Vagina (tissue), 2 donors: ENCODE data around the gene LRRC51. TPM values are rescaled to one million over a fixed set of nuclear protein-coding genes. Genes with fewer than 3 reads are reported as not detected.
A peak's percentile ranks its signal among the peaks of the same experiment; 100 is the strongest.

Source experiments
- DNase-seq, 2 donors: peaks; one replicate each; pipeline ENCODE4 v3.0.0-alpha.2; 2017; ENCODE audit errors: extremely low spot score in 2 of 2
- H3K27ac ChIP-seq: fragments of 200-600 bp; sonication (generic); one replicate; pipeline ENCODE4 v1.5.1; 2019
- H3K27me3 ChIP-seq: fragments of 200-600 bp; sonication (generic); one replicate; pipeline ENCODE4 v1.5.1; 2019
- H3K36me3 ChIP-seq, 2 donors: fragments of 200-600 bp; sonication (generic); one replicate each; pipeline ENCODE4 v1.5.1; 2017 to 2019
- H3K4me1 ChIP-seq: fragments of 200-600 bp; sonication (generic); one replicate; pipeline ENCODE4 v1.5.1; 2019
- H3K4me3 ChIP-seq, 2 donors: fragments of 200-600 bp; sonication (generic); 1 replicate in 1 of 2; 2 replicates in 1 of 2; pipeline ENCODE4 v1.5.1; 2016 to 2019
- H3K9me3 ChIP-seq: fragments of 200-600 bp; sonication (generic); one replicate; pipeline ENCODE4 v1.5.1; 2019
- POLR2A ChIP-seq, 2 donors: fragments of 450-650 bp; IDR thresholded peaks; one replicate each; pipeline ENCODE4 v1.6.1; 2017; ENCODE audit warnings: antibody characterized with exemption in 2 of 2, mild to moderate bottlenecking in 2 of 2, moderate library complexity in 2 of 2
- POLR2AphosphoS5 ChIP-seq, 2 donors: sonication (generic); formaldehyde crosslinking; IDR thresholded peaks; one replicate each; pipeline ENCODE4 v1.9.0; 2017; ENCODE audit warnings: antibody characterized with exemption in 2 of 2, mild to moderate bottlenecking in 2 of 2, low read depth in 1 of 2; ENCODE audit not compliant: insufficient read depth in 1 of 2
- intact Hi-C: fragments of 100-400 bp; cut with DNase I; formaldehyde crosslinking; loops from one replicate; pipeline ENCODE4 v1.15.1; 2023
- total RNA-seq: library from RNA; depleted of rRNA; stranded (reverse); fragments of >200 nt; gene quantifications from one replicate; pipeline ENCODE4 v1.2.3, GENCODE V29; 2016
- TF ChIP-seq, protein P1 (sequence below), 3 experiments: fragments of 450-650 bp in 2 of 3; fragments of 200-600 bp in 1 of 3; sonication (generic) in 1 of 3; IDR thresholded peaks; one replicate each; pipeline ENCODE4 v1.5.1; 2017 to 2019; ENCODE audit warnings: antibody characterized with exemption in 3 of 3, mild to moderate bottlenecking in 2 of 3, moderate library complexity in 2 of 3

Gene LRRC51
- total RNA-seq, 1 donor from 2014 or later, result 5.6 TPM

DNA sequence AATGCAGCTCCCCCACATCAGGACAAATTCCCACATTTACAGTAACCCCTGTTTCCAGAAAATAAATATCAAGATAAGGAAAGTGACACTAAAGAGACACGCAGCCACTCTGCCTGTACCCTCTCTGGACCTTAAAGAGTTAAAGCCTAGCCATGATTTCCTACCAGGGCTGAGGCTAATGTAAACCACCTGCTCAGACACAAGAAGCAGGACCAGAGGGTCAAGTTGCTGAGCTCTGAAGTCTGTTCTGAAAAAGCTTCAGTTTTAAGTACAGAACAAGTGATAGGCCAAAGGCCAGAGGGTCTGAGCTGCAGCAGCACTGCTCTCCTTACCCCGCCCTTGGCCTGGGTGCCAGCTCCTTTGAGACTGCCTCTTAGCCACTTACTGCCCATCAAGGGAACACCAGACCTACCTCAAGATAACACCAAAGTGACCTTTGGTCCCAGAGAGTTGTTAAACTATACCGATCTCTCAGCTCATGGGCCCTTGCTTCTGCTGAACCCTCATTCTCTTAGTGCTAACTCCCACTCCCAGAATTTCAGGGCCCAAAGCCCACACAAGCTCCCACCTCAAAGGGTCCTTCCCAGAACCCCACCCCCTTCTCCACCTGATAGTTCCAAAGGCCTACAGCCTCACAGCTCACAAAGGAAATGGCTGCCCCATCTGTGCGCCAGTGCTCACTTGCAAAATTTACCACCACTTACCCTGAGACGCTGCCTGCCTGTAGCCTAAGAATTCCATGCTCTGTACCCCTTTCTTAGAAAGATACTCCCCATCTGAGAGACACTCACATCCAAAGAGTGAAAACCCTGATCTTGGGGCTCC lies 41.4 kb upstream of the LRRC51 start:
- Histone ChIP-seq H3K4me1 (peaks cover 75% of the 10 kb centered on the region), H3K4me3 (peak overlapping the region; percentile 65 to 68), H3K9me3 (no peaks in the 10 kb centered on the region), H3K36me3 (peaks cover 3 to 13% of the 10 kb centered on the region in 2 donors), H3K27ac (peak overlapping the region; percentile 96), H3K27me3 (no peaks in the 10 kb centered on the region)
- intact Hi-C loops, result no loop called here
- no peak for DNase-seq
- no peak for TF ChIP-seq POLR2A (IDR thresholded peaks at IDR 0.05)
- no peak for TF ChIP-seq POLR2AphosphoS5 (IDR thresholded peaks at IDR 0.05; ENCODE audit: insufficient read depth in 1 of 2, low read depth in 1 of 2)
- TF ChIP-seq, protein P1, sequence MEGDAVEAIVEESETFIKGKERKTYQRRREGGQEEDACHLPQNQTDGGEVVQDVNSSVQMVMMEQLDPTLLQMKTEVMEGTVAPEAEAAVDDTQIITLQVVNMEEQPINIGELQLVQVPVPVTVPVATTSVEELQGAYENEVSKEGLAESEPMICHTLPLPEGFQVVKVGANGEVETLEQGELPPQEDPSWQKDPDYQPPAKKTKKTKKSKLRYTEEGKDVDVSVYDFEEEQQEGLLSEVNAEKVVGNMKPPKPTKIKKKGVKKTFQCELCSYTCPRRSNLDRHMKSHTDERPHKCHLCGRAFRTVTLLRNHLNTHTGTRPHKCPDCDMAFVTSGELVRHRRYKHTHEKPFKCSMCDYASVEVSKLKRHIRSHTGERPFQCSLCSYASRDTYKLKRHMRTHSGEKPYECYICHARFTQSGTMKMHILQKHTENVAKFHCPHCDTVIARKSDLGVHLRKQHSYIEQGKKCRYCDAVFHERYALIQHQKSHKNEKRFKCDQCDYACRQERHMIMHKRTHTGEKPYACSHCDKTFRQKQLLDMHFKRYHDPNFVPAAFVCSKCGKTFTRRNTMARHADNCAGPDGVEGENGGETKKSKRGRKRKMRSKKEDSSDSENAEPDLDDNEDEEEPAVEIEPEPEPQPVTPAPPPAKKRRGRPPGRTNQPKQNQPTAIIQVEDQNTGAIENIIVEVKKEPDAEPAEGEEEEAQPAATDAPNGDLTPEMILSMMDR (IDR thresholded peaks at IDR 0.05), result no peak

DNA sequence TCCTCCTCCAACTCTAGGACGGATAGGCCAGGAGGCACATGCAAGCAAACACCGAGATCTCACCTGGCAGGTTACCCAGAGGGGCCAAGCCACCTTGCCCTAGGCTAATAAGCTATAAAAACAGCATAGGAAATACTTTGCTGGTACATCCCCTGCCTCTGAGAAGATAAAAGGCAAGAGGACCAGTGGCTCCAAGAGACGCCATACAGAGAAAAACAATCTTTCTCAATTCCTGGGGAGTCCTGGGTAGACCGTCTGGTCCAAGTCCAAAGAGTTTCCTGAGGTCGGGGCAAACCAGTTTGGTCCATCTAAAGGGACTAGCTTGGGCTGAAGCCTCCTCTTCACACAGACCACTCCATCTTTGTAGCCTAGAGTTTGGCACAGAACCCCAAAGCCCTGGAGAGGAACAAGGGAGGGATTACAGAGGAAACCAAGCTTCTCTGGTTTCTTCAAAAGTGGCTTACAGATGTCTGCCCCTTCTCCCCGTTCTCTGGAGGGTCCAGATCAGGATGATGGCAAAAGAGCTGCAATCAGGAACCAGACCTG lies 40.7 kb upstream of the LRRC51 start:
- H3K4me3 ChIP-seq, result peak overlapping the region; percentile 65 to 68
- no peaks in the 10 kb centered on the region for H3K9me3 ChIP-seq
- peak overlapping the region; percentile 96 for H3K27ac ChIP-seq
- intact Hi-C loops, result loop anchor here (2.0 kb wide), 1 partner anchor 41 kb away; the partner anchor contains the start of genes LRRC51 and NUMA1
- no peak for TF ChIP-seq POLR2AphosphoS5 (IDR thresholded peaks at IDR 0.05; ENCODE audit: insufficient read depth in 1 of 2, low read depth in 1 of 2)
- TF ChIP-seq POLR2A (IDR thresholded peaks at IDR 0.05), result no peak
- TF ChIP-seq, protein P1 (IDR thresholded peaks at IDR 0.05), result no peak
- DNase-seq, result no peak
- H3K4me1 ChIP-seq, result peaks cover 68% of the 10 kb centered on the region
- no peaks in the 10 kb centered on the region for H3K27me3 ChIP-seq
- peaks cover 3 to 7% of the 10 kb centered on the region in 2 donors for H3K36me3 ChIP-seq

DNA sequence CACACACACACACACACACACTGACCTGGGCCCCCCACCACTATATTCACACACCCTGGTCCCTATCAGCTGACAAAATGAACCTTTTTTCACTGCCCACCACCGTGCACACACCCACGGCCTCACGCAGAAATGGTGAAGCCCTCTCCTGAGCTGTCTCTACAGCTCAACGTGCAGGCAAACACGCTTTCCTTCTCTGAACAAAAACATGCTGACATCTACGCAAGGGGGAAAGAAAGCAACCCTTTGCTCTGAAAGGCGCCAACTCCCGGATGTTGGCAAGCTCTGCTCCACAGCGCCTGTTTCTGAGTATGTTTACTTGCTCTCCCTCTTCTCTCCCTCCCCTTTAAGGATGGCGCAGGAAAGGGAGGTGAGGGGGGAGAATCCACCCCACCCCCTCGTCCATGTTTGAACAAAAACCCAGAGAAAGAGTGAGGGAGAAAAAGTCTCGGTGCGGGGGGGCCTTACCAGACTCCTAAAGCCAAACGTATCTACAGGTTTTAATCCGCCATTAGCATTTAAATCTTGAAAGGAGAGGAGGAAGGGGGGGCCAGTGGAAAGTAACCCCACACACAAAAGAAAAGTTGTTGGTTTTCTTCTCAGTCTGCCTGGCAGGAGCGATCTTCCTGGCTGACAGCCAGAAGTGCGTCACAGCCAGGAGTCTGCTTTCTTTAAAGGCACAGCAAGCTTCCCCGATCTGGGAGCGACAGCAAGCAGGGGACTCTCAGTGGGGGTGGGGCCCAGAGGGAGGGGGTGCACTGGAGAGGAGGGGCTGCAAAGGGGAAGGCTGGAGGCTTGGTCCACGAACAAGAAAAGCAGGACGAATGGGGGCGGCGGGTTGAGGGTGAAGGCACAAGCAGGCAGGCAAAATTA lies 39.9 kb upstream of the LRRC51 start:
- H3K36me3 ChIP-seq, result no peaks in the 10 kb centered on the region
- DNase-seq, result peak in 1 of 2 donors; percentile 98
- TF ChIP-seq, protein P1 (IDR thresholded peaks at IDR 0.05), result no peak
- TF ChIP-seq POLR2A (IDR thresholded peaks at IDR 0.05), result peak in 1 of 2 donors; percentile 38
- TF ChIP-seq POLR2AphosphoS5 (IDR thresholded peaks at IDR 0.05; ENCODE audit: insufficient read depth in 1 of 2, low read depth in 1 of 2), result peak in 1 of 2 donors; percentile 94
- intact Hi-C loops, result loop anchor here (2.0 kb wide), 1 partner anchor 40 kb away; the partner anchor contains the start of genes LRRC51 and NUMA1
- H3K4me1 ChIP-seq, result peaks cover 60% of the 10 kb centered on the region
- no peaks in the 10 kb centered on the region for H3K9me3 ChIP-seq
- no peaks in the 10 kb centered on the region for H3K27me3 ChIP-seq
- H3K4me3 ChIP-seq, result peak overlapping the region; percentile 65 to 68
- H3K27ac ChIP-seq, result peak overlapping the region; percentile 96

DNA sequence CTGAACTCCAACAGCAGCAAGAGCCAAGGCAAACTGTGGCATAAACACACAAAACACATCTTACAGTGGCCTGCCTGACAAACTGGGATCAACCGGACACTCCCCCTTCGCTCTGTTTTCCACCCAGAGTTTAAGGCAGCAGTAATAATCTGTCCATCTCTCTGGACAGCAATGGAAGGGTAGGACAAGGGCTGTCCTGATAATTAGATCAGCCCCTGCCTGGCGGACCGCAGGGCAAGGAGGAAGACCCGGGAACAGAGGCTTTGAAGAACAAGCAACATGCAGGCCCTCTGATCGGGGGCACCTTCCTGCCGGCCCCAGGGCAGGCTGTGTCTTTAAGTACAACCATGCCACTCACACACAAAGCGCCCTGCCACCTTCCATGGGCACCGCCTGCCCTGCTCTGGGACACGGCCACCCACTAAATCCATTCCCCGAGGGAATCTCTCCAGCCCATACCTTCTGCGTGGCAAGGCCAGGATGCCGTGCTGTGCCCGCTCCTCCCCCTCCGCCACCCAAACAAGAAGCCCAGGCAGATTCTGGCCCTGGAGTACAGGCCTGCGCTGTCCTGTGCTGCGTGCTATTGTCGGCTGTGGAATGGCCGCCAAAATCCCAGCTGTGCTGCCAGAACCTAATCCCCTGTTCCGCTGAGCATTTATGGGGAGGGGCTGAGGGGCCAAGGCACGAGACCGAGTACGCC lies 39.1 kb upstream of the LRRC51 start:
- peak overlapping the region; percentile 96 for H3K27ac ChIP-seq
- peak; percentile 18 to 76 for TF ChIP-seq POLR2AphosphoS5 (IDR thresholded peaks at IDR 0.05; ENCODE audit: insufficient read depth in 1 of 2, low read depth in 1 of 2)
- TF ChIP-seq, protein P1 (IDR thresholded peaks at IDR 0.05), result no peak
- TF ChIP-seq POLR2A (IDR thresholded peaks at IDR 0.05), result peak in 1 of 2 donors; percentile 44
- H3K4me3 ChIP-seq, result peak overlapping the region; percentile 65 to 68
- intact Hi-C loops, result loop anchor here (2.0 kb wide), 1 partner anchor 39 kb away; the partner anchor contains the start of genes LRRC51 and NUMA1
- no peaks in the 10 kb centered on the region for H3K27me3 ChIP-seq
- H3K36me3 ChIP-seq, result no peaks in the 10 kb centered on the region
- peak in 1 of 2 donors; percentile 91 for DNase-seq
- peaks cover 52% of the 10 kb centered on the region for H3K4me1 ChIP-seq
- H3K9me3 ChIP-seq, result no peaks in the 10 kb centered on the region
